DOHH2 (cell line): ENCODE results near the gene CPXM2.

ENCODE experiments used
- H3F3A ChIP-seq: fragments of 200-600 bp; sonication (generic), shearing (Covaris generic); 2 replicates; pipeline ENCODE4 v1.6.0; 2016; ENCODE audit warnings: antibody characterized with exemption, mild to moderate bottlenecking; ENCODE audit not compliant: control insufficient read depth, insufficient read depth
- H3K27ac ChIP-seq: fragments of 200-600 bp; sonication (generic); 2 replicates; pipeline ENCODE4 v1.5.1; 2014; ENCODE audit warnings: low read depth, mild to moderate bottlenecking, low read length, moderate library complexity
- H3K27me3 ChIP-seq: fragments of 200-600 bp; sonication (generic); 2 replicates; pipeline ENCODE4 v1.6.1; 2014; ENCODE audit warnings: mild to moderate bottlenecking, low read length, mixed read lengths; ENCODE audit not compliant: control insufficient read depth
- H3K36me3 ChIP-seq: fragments of 200-600 bp; sonication (generic); 2 replicates; pipeline ENCODE4 v1.6.1; 2014; ENCODE audit warnings: mild to moderate bottlenecking, low read length, moderate library complexity, mixed read lengths; ENCODE audit not compliant: control insufficient read depth
- H3K4me1 ChIP-seq: fragments of 200-600 bp; sonication (generic); 2 replicates; pipeline ENCODE4 v1.6.1; 2014; ENCODE audit warnings: mild to moderate bottlenecking, low read length, mixed read lengths; ENCODE audit not compliant: control insufficient read depth
- H3K4me2 ChIP-seq: fragments of 200-600 bp; sonication (generic); 2 replicates; pipeline ENCODE4 v1.6.0; 2014; ENCODE audit warnings: mild to moderate bottlenecking, low read length, moderate library complexity
- H3K4me3 ChIP-seq: fragments of 200-600 bp; sonication (generic); 2 replicates; pipeline ENCODE4 v1.5.1; 2014; ENCODE audit warnings: mild to moderate bottlenecking, low read length, mixed read lengths
- H3K79me2 ChIP-seq: fragments of 200-600 bp; sonication (generic); 2 replicates; pipeline ENCODE4 v1.6.1; 2014; ENCODE audit warnings: mild to moderate bottlenecking, low read length, mixed read lengths; ENCODE audit not compliant: control insufficient read depth
- H3K9me2 ChIP-seq: fragments of 200-600 bp; sonication (generic); replicated peaks from 2 replicates; pipeline ENCODE4 v1.6.1; 2014; ENCODE audit warnings: mild to moderate bottlenecking, low read length, mixed read lengths; ENCODE audit not compliant: control insufficient read depth
- H3K9me3 ChIP-seq: fragments of 200-600 bp; sonication (generic); 2 replicates; pipeline ENCODE4 v1.6.1; 2014; ENCODE audit warnings: antibody characterized with exemption, low read length, mixed read lengths; ENCODE audit not compliant: control insufficient read depth, insufficient read depth
- H4K20me1 ChIP-seq: fragments of 200-600 bp; sonication (generic); 2 replicates; pipeline ENCODE4 v1.6.0; 2014; ENCODE audit warnings: low read depth, mild to moderate bottlenecking, antibody characterized with exemption, low read length, moderate library complexity; ENCODE audit not compliant: control insufficient read depth, insufficient read depth
- CTCF ChIP-seq: fragments of 200-600 bp; sonication (generic); IDR thresholded peaks from one replicate; pipeline ENCODE4 v1.5.1; 2014; ENCODE audit warnings: antibody characterized with exemption, mild to moderate bottlenecking, low read depth, low read length; ENCODE audit not compliant: poor library complexity, severe bottlenecking
- EZH2phosphoT487 ChIP-seq: fragments of 200-600 bp; sonication (generic); IDR thresholded peaks from 2 replicates; pipeline ENCODE4 v1.6.1; 2017; ENCODE audit warnings: borderline replicate concordance, mild to moderate bottlenecking, antibody characterized with exemption, low read length, moderate library complexity, mixed read lengths

The CPXM2 gene

DNA sequence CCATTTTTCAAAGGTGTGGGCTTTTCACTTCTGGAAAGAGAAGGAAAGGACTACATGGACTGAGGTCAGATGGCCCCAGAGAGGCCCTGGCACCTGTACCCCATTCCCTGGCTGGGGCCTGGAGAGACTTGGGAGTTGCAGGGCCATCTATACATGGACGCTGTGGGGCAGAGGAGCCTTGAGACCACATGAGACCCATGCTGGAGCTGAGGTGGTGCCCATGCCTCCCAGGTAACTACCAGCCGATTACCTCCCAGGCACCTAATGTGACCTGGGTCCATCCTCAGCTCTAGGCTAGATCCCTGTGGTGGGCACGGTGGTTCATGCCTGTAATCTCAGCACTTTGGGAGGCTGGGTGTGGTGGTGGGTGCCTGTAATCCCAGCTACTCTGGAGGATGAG lies 144.2 kb downstream of the CPXM2 start:
- no peak for TF ChIP-seq CTCF
- Histone ChIP-seq H3K4me2 (no peak overlapping the region), H3K79me2 (no peaks in the 10 kb centered on the region)

DNA sequence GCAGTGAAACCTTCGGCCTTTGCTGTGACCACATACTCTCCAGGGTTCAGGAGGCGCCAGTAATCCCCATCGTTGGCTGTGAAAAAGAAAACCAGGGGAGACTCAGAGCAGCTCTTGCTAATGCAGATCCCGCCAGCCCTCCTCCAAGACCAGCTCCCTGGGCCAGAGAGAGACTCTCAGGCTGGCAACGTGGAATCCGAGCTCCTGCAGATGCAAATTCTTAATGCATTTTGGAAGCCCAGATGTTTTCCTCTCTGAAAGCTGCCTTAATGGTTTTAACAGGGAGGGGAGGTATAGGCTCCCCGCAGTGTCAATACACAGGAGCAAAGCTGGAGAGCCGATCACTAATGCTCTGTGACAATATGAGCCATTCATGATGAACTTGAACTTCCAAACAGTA lies 144.7 kb downstream of the CPXM2 start:
- Histone ChIP-seq H3K27me3 (no peaks in the 10 kb centered on the region), H3K4me3 (no peak overlapping the region), H3K36me3 (no peaks in the 10 kb centered on the region), H3K4me1 (no peaks in the 10 kb centered on the region), H3K9me2 (no peaks in the 10 kb centered on the region), H3F3A (no peaks in the 10 kb centered on the region), H3K4me2 (no peak overlapping the region), H3K9me3 (no peaks in the 10 kb centered on the region), H3K79me2 (no peaks in the 10 kb centered on the region), H3K27ac (no peak overlapping the region), H4K20me1 (no peaks in the 10 kb centered on the region)
- TF ChIP-seq CTCF = no peak
- no peak for TF ChIP-seq EZH2phosphoT487

More for the DNA sequence above, 144.2 kb downstream of the CPXM2 start:
- H3K27me3 ChIP-seq = no peaks in the 10 kb centered on the region
- no peaks in the 10 kb centered on the region for H3K36me3 ChIP-seq
- no peaks in the 10 kb centered on the region for H3K9me2 ChIP-seq
- H3F3A ChIP-seq = no peaks in the 10 kb centered on the region
- no peaks in the 10 kb centered on the region for H3K9me3 ChIP-seq
- H3K4me1 ChIP-seq = no peaks in the 10 kb centered on the region
- H4K20me1 ChIP-seq = no peaks in the 10 kb centered on the region
- H3K27ac ChIP-seq = no peak overlapping the region
- H3K4me3 ChIP-seq = no peak overlapping the region

DNA sequence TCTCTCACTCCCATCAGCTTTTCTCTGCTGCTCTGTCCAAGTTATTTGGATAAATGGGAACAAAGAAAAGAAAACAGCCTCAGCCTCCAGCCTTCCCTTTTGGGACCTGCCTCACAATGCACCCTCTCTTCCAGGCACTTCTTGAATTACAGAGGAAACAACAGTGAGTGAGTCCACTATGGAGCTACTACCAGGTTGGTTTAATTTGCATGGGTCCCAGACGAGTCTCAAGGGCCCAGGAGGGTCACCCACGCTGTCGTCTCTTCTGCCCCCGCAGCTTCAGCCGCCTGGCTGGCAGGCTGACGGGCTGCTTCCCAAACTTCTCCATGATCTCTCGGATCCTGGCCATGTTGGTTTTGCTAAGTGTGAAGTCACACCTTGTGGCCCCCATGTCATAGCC lies 145.1 kb downstream of the CPXM2 start:
- TF ChIP-seq CTCF (no peak), EZH2phosphoT487 (no peak)
- no peaks in the 10 kb centered on the region for H3F3A ChIP-seq
- H4K20me1 ChIP-seq = no peaks in the 10 kb centered on the region
- no peaks in the 10 kb centered on the region for H3K36me3 ChIP-seq
- no peak overlapping the region for H3K4me3 ChIP-seq
- no peak overlapping the region for H3K4me2 ChIP-seq
- no peaks in the 10 kb centered on the region for H3K9me3 ChIP-seq
- no peaks in the 10 kb centered on the region for H3K9me2 ChIP-seq
- no peaks in the 10 kb centered on the region for H3K27me3 ChIP-seq
- H3K4me1 ChIP-seq = no peaks in the 10 kb centered on the region
- H3K79me2 ChIP-seq = no peaks in the 10 kb centered on the region
- H3K27ac ChIP-seq = no peak overlapping the region

GRCh38 chr10:123746061-123746460 lies 145.5 kb downstream of the CPXM2 start:
- Histone ChIP-seq H3K9me3 (no peaks in the 10 kb centered on the region), H3K4me1 (no peaks in the 10 kb centered on the region), H3K4me2 (no peak overlapping the region), H3K27me3 (no peaks in the 10 kb centered on the region), H3K79me2 (no peaks in the 10 kb centered on the region), H3F3A (no peaks in the 10 kb centered on the region), H3K9me2 (no peaks in the 10 kb centered on the region), H4K20me1 (no peaks in the 10 kb centered on the region), H3K36me3 (no peaks in the 10 kb centered on the region), H3K27ac (no peak overlapping the region), H3K4me3 (no peak overlapping the region)
- TF ChIP-seq CTCF (no peak), EZH2phosphoT487 (no peak)
